ENCODE results near the gene KCNE1.

DNA sequence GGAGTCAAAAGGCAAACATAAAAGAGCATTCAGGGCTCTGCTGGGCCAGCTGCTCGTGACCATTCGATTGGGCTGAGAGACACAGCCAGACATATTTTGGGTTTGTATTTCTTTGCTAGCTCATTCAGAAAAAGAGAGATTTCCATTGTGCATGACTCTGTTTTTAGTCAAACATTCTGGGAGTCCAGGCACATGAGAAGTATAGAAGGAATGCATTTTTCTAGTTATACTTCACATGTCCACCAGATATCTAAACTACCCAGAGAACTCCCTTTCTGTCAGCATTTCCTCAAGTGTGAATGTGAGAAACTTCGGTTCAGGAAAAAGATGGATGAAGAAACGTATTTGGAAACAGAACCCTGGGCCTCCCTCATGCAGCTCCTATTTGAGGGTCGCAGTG, 6.3 kb upstream of the KCNE1 start:
- TF ChIP-seq, protein P1, sequence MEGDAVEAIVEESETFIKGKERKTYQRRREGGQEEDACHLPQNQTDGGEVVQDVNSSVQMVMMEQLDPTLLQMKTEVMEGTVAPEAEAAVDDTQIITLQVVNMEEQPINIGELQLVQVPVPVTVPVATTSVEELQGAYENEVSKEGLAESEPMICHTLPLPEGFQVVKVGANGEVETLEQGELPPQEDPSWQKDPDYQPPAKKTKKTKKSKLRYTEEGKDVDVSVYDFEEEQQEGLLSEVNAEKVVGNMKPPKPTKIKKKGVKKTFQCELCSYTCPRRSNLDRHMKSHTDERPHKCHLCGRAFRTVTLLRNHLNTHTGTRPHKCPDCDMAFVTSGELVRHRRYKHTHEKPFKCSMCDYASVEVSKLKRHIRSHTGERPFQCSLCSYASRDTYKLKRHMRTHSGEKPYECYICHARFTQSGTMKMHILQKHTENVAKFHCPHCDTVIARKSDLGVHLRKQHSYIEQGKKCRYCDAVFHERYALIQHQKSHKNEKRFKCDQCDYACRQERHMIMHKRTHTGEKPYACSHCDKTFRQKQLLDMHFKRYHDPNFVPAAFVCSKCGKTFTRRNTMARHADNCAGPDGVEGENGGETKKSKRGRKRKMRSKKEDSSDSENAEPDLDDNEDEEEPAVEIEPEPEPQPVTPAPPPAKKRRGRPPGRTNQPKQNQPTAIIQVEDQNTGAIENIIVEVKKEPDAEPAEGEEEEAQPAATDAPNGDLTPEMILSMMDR (IDR thresholded peaks at IDR 0.05; ENCODE audit: low read depth, low read length) = no peak
- TF ChIP-seq POLR2A (IDR thresholded peaks at IDR 0.05; ENCODE audit: extremely low read depth, insufficient read length) = no peak
- TF ChIP-seq, protein P2, sequence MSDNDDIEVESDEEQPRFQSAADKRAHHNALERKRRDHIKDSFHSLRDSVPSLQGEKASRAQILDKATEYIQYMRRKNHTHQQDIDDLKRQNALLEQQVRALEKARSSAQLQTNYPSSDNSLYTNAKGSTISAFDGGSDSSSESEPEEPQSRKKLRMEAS (IDR thresholded peaks at IDR 0.05; ENCODE audit: low read depth, low read length) = no peak
- TF ChIP-seq MYC (IDR thresholded peaks at IDR 0.05; ENCODE audit: low read depth, low read length) = no peak

Data from NB4 (cell line).